Measurements from ENCODE around the gene DYTN.

The DYTN gene

DNA sequence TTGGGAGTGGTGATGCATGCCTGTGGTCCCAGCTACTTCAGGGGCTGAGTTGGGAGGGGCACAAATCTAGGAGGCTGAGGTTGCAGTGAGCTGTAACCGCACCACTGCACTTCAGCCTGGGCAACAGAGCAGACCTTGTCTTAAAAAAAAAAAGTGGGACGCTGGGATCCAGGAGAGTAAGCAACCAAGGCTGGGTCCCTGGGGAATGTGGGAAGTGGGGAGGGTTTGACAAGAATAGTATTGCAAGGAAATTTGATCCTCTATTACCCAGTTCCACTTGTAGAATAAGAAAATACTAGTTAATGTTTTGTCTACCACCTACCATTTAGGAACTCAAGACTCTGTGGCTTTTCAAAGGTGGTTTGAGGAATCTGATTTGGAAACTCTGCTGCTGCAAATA, 21.1 kb upstream of the DYTN start:
- TF ChIP-seq CTCF (IDR thresholded peaks at IDR 0.05; ENCODE audit: low read depth, low read length) = no peak
- H3K4me3 ChIP-seq (ENCODE audit: low read depth, low read length) = no peak overlapping the region

DNA sequence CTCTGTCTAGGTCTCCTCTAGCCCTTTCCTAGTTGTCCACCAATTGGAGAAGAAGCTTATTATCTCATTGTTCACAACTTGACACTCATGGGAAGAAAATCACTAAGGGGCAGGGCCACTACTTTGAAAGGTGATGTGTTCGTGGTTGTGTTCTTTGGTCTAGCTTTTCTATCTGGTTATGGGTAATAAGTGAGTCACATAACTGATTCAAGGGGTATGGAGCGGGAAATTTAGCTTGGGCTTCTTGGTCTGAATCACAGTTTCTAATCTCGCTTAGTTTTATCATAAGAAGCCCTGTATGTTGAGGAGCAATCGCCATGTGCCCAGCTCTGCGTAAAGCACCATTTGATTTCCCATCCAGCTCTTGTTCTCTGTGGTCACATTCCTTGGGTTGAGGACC, 18.7 kb upstream of the DYTN start:
- TF ChIP-seq CTCF (IDR thresholded peaks at IDR 0.05; ENCODE audit: low read depth, low read length) = no peak
- no peak overlapping the region for H3K4me3 ChIP-seq (ENCODE audit: low read depth, low read length)

- no peak overlapping the region for H3K4me3 ChIP-seq (ENCODE audit: low read depth, low read length)
- no peak for TF ChIP-seq CTCF (IDR thresholded peaks at IDR 0.05; ENCODE audit: low read depth, low read length)
Observed at GRCh38 chr2:206733341-206733740, 15.1 kb upstream of the DYTN start.

GRCh38 chr2:206728277-206729199, 10.3 kb upstream of the DYTN start:
- no peak overlapping the region for H3K4me3 ChIP-seq (ENCODE audit: low read depth, low read length)
- no peak for TF ChIP-seq CTCF (IDR thresholded peaks at IDR 0.05; ENCODE audit: low read depth, low read length)

DNA sequence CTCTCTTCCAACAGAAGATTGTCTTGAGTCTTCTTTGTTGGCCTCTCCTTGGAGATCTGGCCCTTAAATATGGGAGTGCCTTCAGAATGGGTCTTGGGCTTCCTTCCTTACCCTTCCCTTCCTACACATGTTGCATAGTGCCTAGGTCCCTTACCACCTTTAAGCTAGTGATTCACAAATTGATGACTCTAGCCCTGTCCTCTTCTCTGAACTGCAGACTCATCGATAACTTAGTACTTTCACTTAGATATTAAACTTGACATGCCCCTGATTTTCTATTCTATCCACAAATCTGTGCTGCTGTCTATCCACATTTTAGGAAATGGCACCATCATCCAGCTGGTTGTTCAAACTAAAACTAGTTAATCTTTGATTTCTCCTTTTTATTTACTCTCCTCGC, 9.1 kb upstream of the DYTN start:
- H3K4me3 ChIP-seq (ENCODE audit: low read depth, low read length) = no peak overlapping the region
- no peak for TF ChIP-seq CTCF (IDR thresholded peaks at IDR 0.05; ENCODE audit: low read depth, low read length)

DNA sequence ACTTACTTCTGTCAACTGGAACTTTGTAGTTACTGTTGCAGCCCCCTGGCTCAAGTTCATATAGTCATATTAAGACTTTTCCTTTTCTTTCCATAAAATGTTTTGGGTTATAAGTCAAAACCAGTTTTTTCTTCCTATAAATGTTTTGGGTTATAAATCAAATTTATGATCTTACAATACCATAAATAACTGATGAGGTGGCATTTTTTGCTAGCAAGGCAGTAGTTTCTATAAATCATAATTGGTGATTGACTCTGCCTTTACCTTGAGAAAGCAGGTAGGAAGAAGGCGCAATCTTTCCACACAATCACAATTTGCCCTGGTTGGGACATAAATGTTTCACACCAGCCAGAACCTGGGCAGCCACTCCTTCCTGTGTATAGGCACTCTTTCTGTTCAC, 5.1 kb upstream of the DYTN start:
- no peak overlapping the region for H3K4me3 ChIP-seq (ENCODE audit: low read depth, low read length)
- no peak for TF ChIP-seq CTCF (IDR thresholded peaks at IDR 0.05; ENCODE audit: low read depth, low read length)

DNA sequence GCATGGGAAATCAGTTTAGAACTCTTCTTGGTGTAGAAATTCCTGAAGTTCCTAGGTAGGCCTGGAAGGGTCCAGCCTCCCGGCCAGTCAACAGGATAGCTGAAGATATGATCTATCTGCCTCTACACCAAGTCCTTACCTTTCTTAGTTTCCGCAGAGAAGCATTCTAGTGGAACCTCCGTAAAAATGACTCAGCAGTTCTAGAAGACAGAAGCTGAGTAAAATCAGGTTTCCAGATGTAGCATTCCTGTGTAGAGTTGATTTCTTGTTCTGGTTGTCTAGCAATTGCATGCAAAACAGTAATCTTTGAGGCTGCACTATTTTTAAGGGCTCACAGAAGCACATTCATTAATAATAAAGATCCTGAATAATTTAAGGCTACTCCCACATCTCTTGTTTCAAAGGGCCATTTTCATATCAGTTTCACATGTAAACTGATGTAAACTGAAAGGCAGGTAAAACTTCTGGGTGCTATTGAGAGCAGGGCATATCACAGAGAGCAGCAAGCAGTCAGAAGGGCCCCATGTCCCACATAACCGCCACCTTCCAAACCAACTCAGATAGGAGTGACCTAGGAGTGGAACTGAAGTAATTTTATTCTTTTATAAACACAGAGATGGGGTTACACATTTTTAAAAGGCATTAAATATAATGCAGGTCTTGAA, 3.2 kb upstream of the DYTN start:
- no peak overlapping the region for H3K4me3 ChIP-seq (ENCODE audit: low read depth, low read length)
- no peak for TF ChIP-seq CTCF (IDR thresholded peaks at IDR 0.05; ENCODE audit: low read depth, low read length)
